Measurements from ENCODE around the gene CHML. TPM values are rescaled to one million over a fixed set of nuclear protein-coding genes. Genes with fewer than 3 reads are reported as not detected.

Gene CHML
- total and polyA plus RNA-seq, 2 donors (not counting 1 experiment from before 2014, with no cell fraction given): 9.7 to 34.0 TPM

GRCh38 chr1:241678536-241678935, 38.4 kb upstream of the CHML start:
- H3K9me3 Mint-ChIP-seq (ENCODE audit: insufficient read depth): no peaks in the 10 kb centered on the region

GRCh38 chr1:241677201-241677600, 37.0 kb upstream of the CHML start:
- H3K4me3 Mint-ChIP-seq: peak overlapping the region; percentile 32
- H3K27me3 Mint-ChIP-seq: peaks cover 24% of the 10 kb centered on the region
- H3K9ac ChIP-seq (ENCODE audit: low read length): peak overlapping the region; percentile 68
- no peaks in the 10 kb centered on the region for H3K36me3 ChIP-seq (replicated peaks in 1 of 2; ENCODE audit: control extremely low read depth in 1 of 2, control insufficient read depth in 1 of 2, extremely low read depth in 1 of 2, insufficient read depth in 2 of 2, low read length in 1 of 2)
- H4K20me1 ChIP-seq (ENCODE audit: control insufficient read depth, insufficient read depth, low read length, poor library complexity, severe bottlenecking): no peaks in the 10 kb centered on the region
- POLR2A ChIA-PET: no interaction called here
- WGBS (ENCODE audit: insufficient coverage): 36% methylated on average over 3 of the region's 5 CpGs
- intact Hi-C loops (cut with micrococcal nuclease): no loop called here
- H3K9me3 Mint-ChIP-seq (ENCODE audit: insufficient read depth): no peaks in the 10 kb centered on the region
- H3K9me3 ChIP-seq (ENCODE audit: control extremely low read depth in 1 of 3, control insufficient read depth in 2 of 3, insufficient read depth in 1 of 3, low read length in 2 of 3): no peaks in the 10 kb centered on the region
- peak overlapping the region; percentile 39 to 76 for H3K27ac ChIP-seq (ENCODE audit: low read length in 2 of 2)
- peaks cover 10% of the 10 kb centered on the region for H3K4me1 Mint-ChIP-seq
- no peaks in the 10 kb centered on the region for H3K79me2 ChIP-seq (ENCODE audit: control insufficient read depth, insufficient read depth, low read length)
- peak overlapping the region; percentile 68 for H3K4me2 ChIP-seq (replicated peaks; ENCODE audit: low read depth, low read length, poor library complexity, severe bottlenecking)
- peak; percentile 17 for ATAC-seq (ENCODE audit: low read depth)
- TF ChIP-seq EZH2 (IDR thresholded peaks at IDR 0.05; ENCODE audit: borderline replicate concordance, insufficient read depth, low read depth, low read length, poor library complexity, severe bottlenecking): no peak
- H3K4me3 ChIP-seq (ENCODE audit: control extremely low read depth in 1 of 5, extremely low read depth in 1 of 5, insufficient read depth in 1 of 5, low read depth in 2 of 5, low read length in 4 of 5): peak overlapping the region in 4 of 5 experiments; percentile 2 to 61 (median 38)
- peak overlapping the region; percentile 0 for H3K27ac Mint-ChIP-seq
- H2AFZ ChIP-seq (ENCODE audit: insufficient read depth, low read depth, low read length, poor library complexity, severe bottlenecking): peak overlapping the region; percentile 82
- DNase-seq: peak; percentile 36
- peaks cover 3 to 8% of the 10 kb centered on the region in 2 donors for H3K4me1 ChIP-seq (ENCODE audit: control insufficient read depth in 2 of 2, insufficient read depth in 2 of 2, low read length in 2 of 2)
- H3K27me3 ChIP-seq (replicated peaks in 1 of 4; ENCODE audit: control extremely low read depth in 1 of 4, control insufficient read depth in 3 of 4, insufficient read depth in 4 of 4, low read length in 3 of 4): peaks cover 0 to 7% (median under 1%) of the 10 kb centered on the region in 4 experiments
- CTCF ChIA-PET: interaction anchor here (1.1 kb wide), 1 partner anchor 38 kb away, joined by 4 read pairs; no protein-coding TSS in a partner anchor

More at GRCh38 chr1:241678536-241678935, 38.4 kb upstream of the CHML start:
- no peak overlapping the region for H3K27ac Mint-ChIP-seq
- no peak overlapping the region for H3K4me3 Mint-ChIP-seq
- CTCF ChIA-PET: no interaction called here
- intact Hi-C loops (cut with micrococcal nuclease): no loop called here
- peaks cover 31% of the 10 kb centered on the region for H3K27me3 Mint-ChIP-seq
- WGBS (ENCODE audit: insufficient coverage): no CpG with 5 or more reads among the region's 2 CpGs
- peaks cover 10% of the 10 kb centered on the region for H3K4me1 Mint-ChIP-seq
- POLR2A ChIA-PET: no interaction called here
- Histone ChIP-seq H4K20me1 (ENCODE audit: control insufficient read depth, insufficient read depth, low read length, poor library complexity, severe bottlenecking) (no peaks in the 10 kb centered on the region), H3K4me3 (ENCODE audit: control extremely low read depth in 1 of 5, extremely low read depth in 1 of 5, insufficient read depth in 1 of 5, low read depth in 2 of 5, low read length in 4 of 5) (no peak overlapping the region), H3K4me1 (ENCODE audit: control insufficient read depth in 2 of 2, insufficient read depth in 2 of 2, low read length in 2 of 2) (peaks cover 3 to 8% of the 10 kb centered on the region in 2 donors), H3K9me3 (ENCODE audit: control extremely low read depth in 1 of 3, control insufficient read depth in 2 of 3, insufficient read depth in 1 of 3, low read length in 2 of 3) (no peaks in the 10 kb centered on the region), H3K36me3 (replicated peaks in 1 of 2; ENCODE audit: control extremely low read depth in 1 of 2, control insufficient read depth in 1 of 2, extremely low read depth in 1 of 2, insufficient read depth in 2 of 2, low read length in 1 of 2) (no peaks in the 10 kb centered on the region), H3K27me3 (replicated peaks in 1 of 4; ENCODE audit: control extremely low read depth in 1 of 4, control insufficient read depth in 3 of 4, insufficient read depth in 4 of 4, low read length in 3 of 4) (peaks cover 0 to 7% (median 4%) of the 10 kb centered on the region in 4 experiments), H2AFZ (ENCODE audit: insufficient read depth, low read depth, low read length, poor library complexity, severe bottlenecking) (no peak overlapping the region), H3K79me2 (ENCODE audit: control insufficient read depth, insufficient read depth, low read length) (no peaks in the 10 kb centered on the region), H3K27ac (ENCODE audit: low read length in 2 of 2) (no peak overlapping the region), H3K4me2 (replicated peaks; ENCODE audit: low read depth, low read length, poor library complexity, severe bottlenecking) (no peak overlapping the region), H3K9ac (ENCODE audit: low read length) (no peak overlapping the region)
- TF ChIP-seq CTCF (IDR thresholded peaks at IDR 0.05) (no peak), EZH2 (IDR thresholded peaks at IDR 0.05; ENCODE audit: borderline replicate concordance, insufficient read depth, low read depth, low read length, poor library complexity, severe bottlenecking) (no peak)
- no peak for DNase-seq
- no peak for ATAC-seq (ENCODE audit: low read depth)
